ENCODE measurements around the gene PTPRN2.
"Not testable (repeated sequence)": the region's sequence is repeated elsewhere in the genome, so short reads cannot be mapped to it uniquely, and the experiment has no call there.

PTPRN2 gene

GRCh38 chr7:158284617-158285382 lies 302.8 kb downstream of the PTPRN2 start:
- no peak for DNase-seq

GRCh38 chr7:158284121-158284520 lies 303.5 kb downstream of the PTPRN2 start:
- no peak for DNase-seq

- DNase-seq, result no peak
Observed at GRCh38 chr7:158283016-158283974, 304.3 kb downstream of the PTPRN2 start.

DNA sequence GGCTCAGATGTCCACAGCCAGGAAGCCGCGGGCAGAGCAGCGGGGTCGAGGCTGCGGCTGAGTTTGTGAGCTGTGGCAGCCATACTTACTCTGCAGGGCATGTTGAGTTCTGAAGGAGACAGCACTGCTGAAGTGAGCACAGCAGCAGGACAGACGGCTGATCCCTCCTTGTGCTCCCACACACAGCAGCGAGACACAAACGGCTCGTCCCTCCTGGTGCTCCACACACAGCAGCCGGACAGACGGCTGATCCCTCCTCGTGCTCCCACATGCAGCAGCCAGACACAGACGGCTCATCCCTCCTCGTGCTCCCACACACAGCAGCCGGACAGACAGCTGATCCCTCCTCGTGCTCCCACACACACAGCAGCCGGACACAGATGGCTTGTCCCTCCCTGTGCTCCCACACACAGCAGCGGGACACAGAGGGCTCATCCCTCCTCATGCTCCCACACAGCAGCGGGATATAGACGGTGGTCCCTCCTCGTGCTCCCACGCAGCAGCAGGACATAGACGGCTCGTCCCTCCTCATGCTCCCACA lies 305.1 kb downstream of the PTPRN2 start:
- no peak for DNase-seq

DNA sequence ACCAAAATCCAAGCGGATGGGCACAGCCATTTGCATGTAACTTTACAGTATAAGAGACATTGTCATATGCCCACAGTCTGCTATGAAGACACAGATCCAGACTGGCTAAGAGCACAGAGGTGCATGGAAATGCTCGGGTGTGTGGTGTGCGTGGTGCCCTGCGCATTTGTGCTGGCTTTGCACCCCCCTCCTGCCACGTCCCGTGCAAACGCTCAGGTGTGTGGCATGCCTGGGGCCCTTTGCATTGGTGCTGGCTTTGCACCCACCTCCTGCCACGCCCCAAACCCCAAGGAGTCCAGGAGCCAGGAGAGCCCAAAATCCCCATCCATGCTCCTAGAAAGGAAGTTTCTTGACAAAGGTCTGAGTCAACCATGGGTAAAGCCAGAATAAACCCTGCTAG lies 306.2 kb downstream of the PTPRN2 start:
- DNase-seq, result no peak

DNA sequence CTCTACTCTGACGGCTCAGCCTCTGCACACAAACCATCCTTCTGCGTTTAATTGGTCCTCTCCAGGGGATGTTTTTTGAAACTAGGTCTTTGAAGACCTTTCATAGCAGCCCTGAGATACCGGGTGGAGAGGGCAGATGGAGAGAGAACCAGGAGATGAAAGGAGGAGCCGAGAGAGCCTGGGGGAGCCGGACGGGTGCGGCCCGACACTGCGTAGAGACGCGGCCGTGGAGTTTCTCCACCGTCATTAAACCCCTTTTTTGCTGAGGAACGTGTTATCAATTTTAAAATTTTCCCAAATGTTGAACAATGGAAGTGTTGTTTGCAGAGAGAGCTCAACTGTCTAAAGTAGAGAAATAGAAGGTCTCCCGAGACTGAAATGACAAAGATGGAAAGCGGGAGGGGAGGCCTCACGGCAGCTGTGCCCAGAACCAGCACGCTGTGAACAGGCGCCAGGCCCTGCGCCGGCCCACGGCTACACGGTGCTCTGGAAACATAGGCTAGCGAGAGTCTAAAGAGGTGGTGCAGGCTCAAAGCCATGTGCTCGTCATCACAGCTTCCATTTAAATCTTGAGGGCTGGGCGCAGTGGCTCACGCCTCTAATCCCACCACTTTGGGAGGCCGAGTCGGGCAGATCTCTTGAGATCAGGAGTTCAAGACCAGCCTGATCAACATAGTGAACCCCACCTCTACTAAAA lies 307.0 kb downstream of the PTPRN2 start:
- no peak for DNase-seq

- DNase-seq, result no peak
Observed at GRCh38 chr7:158279539-158280447, 307.8 kb downstream of the PTPRN2 start.

- DNase-seq, result no peak
Observed at GRCh38 chr7:158278745-158279320, 308.8 kb downstream of the PTPRN2 start.

DNA sequence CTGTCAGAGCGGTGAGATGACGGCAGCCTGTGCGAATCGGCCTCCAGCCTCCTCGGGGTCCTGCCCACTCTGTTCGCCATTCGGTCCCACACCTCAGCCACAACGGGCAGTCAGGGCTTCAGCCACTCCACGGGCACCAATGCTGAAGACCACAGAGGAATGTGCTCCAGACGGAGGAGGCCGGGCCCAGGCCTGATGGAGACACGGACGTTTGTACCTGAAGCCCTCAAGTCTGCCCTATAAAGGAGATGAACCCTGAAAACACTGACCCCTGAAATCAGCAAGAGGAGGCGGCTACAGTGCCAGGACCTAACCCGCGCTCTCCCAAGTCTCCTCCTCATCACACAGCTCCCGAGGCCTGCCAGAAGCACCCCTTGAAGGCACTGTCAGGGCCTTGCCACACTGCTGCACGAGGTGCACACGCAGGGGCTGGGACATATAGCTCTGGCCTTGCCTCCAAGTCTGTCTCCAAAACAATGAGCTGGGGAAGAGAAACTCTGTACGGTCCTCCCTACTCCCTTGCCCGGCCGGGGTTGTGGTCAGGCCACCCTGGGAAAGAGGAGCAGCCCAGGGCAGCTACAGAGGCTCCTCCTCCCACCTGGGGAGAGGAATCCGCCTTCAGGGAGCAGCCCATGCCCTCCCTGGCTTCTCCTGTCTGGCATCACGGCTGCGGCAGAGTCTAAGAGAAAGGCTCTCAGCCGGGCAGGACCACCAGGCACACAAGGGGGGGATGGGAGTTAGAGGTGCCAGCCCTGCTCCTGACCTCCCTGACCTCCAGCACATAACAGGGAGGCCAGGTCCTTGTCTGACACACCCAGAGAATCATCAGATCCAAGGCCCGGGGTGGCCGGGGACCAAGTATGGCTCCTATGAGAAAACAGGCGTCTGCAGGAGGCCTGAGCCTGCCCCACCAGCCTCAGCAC lies 310.1 kb downstream of the PTPRN2 start:
- no peak for DNase-seq

DNA sequence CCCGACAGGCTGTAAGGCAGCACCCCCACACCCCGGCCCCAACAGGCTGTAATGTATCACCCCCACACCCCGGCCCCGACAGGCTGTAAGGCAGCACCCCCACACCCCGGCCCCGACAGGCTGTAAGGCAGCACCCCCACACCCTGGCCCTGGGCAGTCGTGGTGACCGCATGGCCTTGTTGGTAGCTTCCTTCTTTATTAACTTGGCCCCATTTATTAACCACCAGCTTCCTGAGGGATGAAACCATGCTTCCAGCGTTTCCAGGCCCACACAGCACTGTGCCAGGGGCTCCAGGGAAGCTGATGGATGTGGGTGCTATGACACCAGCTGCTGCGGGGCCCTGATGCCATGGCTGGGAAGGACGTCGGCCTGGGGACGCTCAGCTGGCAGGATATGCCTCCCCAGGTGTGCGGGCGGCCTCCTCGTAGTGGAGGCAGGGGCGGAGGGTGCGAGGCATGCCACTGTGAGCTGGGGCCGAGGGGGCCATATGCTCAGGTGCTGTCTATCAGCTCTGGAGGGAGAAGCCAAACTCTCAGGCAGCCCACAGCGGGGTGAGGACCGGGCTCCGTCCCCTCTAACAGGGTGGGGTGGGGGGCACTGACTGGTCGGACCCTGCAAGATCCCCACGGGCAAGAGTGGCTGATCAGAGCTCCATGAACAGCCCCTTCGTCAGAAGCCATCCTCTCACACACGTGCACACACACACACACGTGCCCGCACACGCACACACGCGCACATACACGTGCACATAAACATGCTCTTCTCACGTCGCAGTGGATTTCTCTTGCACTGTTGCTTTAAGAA lies 311.0 kb downstream of the PTPRN2 start:
- DNase-seq, result no peak

DNA sequence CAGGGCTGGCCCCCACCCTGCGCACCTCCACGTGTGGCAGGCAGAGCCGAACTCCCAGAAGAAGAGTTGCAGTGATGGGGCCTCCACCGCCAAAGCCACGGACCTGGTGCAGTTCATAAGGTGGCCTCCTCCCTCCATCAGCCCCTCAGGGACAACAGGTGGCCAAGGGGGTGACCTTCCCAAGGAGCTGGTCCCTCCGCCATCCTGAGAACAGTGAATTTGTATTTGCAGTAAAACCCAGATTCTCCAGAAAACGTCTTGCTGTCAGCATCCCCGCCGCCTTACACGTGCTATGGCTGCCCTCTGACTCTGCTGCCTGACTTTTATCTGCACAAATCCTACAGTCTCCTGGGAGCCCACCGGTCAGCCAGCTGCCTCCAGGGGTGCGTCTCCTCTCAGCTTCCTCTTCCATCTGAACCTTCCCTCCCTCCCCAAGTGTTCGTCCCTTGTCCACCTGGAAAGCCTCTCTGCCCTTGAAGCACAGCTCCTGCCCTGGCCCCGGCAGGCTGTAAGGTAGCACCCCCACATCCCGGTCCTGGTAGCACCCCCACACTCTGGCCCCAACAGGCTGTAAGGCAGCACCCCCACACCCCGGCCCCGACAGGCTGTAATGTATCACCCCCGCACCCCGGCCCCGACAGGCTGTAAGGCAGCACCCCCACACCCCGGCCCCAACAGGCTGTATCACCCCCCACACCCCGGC lies 311.8 kb downstream of the PTPRN2 start:
- no peak for DNase-seq

DNA sequence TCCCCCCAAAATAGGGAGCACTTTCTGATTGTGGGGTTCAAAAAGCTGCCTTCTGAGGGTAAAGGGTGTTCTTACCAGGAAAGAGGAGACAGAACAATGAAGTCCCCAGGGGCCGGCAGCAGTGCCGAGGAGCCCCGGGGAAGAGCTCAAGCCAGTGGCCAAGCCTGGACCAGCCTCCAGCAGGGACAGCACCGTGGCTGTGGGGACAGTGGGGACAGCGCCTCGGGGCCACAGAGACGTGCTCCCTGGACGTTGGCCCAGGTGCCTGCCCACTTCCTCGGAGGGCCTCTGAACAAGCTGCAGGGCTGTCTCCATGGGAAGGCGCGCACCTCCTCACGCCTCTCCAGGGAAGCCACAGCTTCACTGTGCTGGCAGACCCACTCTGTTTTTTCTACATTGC lies 312.6 kb downstream of the PTPRN2 start:
- DNase-seq, result no peak

DNA sequence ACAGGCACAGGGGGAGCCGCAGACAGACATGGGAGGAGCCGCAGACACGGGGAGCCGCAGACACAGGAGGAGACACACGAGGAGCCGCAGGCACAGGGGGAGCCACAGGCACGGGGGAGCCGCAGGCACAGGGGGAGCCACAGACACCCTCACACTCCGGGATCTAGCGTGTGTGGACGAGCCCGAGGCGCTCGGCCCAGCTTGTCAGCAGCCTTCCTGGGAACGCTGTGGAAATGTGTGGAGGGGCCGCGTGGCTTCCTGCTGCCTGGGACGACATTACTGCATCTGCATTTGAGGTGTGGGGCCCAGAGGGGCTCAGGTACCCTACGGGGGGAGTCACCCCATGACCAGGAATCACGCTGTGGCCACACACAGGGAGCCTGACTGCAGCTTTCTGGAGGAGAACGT lies 313.2 kb downstream of the PTPRN2 start:
- DNase-seq, result no peak

DNA sequence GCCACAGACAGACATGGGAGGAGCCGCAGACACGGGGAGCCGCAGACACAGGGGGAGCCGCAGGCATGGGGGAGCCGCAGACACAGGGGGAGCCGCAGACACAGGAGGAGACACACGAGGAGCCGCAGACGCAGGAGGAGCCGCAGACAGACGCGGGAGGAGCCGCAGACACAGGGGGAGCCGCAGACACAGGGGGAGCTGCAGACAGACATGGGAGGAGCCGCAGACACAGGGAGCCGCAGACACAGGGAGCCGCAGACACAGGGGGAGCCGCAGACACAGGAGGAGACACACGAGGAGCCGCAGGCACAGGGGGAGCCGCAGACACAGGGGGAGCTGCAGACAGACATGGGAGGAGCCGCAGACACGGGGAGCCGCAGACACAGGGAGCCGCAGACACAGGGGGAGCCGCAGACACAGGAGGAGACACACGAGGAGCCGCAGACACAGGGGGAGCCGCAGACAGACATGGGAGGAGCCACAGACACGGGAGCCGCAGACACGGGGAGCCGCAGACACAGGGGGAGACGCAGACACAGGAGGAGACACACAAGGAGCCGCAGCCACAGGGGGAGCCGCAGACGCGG lies 313.8 kb downstream of the PTPRN2 start:
- not testable (repeated sequence) for DNase-seq

- DNase-seq, result no peak
Observed at GRCh38 chr7:158273138-158273651, 314.4 kb downstream of the PTPRN2 start.

- no peak for DNase-seq
Observed at GRCh38 chr7:158272509-158273137, 315.0 kb downstream of the PTPRN2 start.

DNA sequence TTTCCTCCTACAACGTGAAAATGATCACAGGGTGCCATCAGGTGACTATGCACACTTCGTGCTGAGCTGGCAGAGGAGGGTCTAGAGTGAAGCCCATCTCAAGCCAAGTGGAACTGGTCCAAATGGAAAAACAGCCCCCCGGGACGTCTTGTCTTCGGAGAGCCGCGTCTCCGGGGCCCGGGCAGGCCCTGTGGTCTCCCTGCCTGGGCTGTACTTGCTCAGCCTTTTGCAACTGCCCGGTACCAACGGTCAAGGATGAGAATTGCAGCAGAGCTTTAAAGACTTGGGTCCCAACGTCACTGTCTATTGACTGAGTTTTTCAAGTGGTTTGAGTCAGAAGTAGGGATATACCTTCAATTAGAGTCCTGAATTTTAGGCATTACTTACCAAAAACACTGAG lies 315.5 kb downstream of the PTPRN2 start:
- no peak for DNase-seq

DNA sequence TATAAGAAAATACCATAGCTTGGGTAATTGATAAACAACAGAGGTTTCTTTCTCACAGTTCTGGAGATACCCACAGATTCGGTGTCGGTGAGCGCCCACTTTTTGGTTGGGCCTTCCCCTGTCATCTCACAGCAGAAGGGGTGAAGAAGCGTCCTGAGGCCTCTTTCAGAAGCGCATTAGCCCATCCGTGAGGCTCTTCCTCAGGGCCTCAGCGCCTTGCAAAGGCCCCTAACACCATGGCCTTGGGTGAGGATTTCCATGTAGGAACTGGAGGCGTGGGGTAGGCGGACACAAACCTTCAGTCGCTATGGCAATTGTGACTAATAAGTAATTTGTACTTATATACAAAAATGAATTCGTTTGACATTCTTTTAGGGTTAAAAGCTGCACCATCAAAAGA lies 316.0 kb downstream of the PTPRN2 start:
- no peak for DNase-seq
